GM12891 (cell line): ENCODE data around the gene SLITRK1.

ENCODE experiments used
- POLR2A ChIP-seq: IDR thresholded peaks from 2 replicates; pipeline ENCODE4 v1.6.1; 2011; ENCODE audit warnings: low read depth, low read length, control low read depth
- POLR2AphosphoS5 ChIP-seq: IDR thresholded peaks from 2 replicates; pipeline ENCODE4 v1.6.1; 2011; ENCODE audit warnings: low read depth, low read length, control low read depth
- POU2F2 ChIP-seq: IDR thresholded peaks from 2 replicates; pipeline ENCODE4 v1.6.1; 2011; ENCODE audit warnings: low read depth, mild to moderate bottlenecking, control low read depth, low read length, moderate library complexity

GRCh38 chr13:83906240-83906820 is 24.1 kb upstream of the SLITRK1 start:
- TF ChIP-seq POLR2A (no peak), POLR2AphosphoS5 (no peak), POU2F2 (no peak)
